Activated B cell treated with CpG ODN at 0.5 μM for 24 hours (primary cell): Measurements from ENCODE around the gene FAM163A. TPM values are rescaled to one million over a fixed set of nuclear protein-coding genes. Genes with fewer than 3 reads are reported as not detected.

Source experiments
- ATAC-seq: fragments of 200-7000 bp; cut with Tn5 transposase; one replicate; pipeline ENCODE4 v1.10.0; 2021; ENCODE audit warnings: low read depth, mild to moderate bottlenecking, moderate library complexity
- CTCF ChIA-PET: fragments of 350-600 bp; sonication (Branson Sonifier 250); formaldehyde crosslinking; loops from one replicate; lab custom pipeline; 2021; ENCODE audit warnings: antibody characterized with exemption; lab: Charles Lee
- POLR2A ChIA-PET: fragments of 350-600 bp; sonication (Branson Sonifier 250); formaldehyde crosslinking; loops from one replicate; lab custom pipeline; 2021; ENCODE audit warnings: antibody characterized with exemption; lab: Charles Lee
- DNase-seq: peaks from one replicate; pipeline ENCODE4 v3.0.0; 2022
- H3K27ac Mint-ChIP-seq: one replicate; pipeline ENCODE4 v1.8.0; 2020; ENCODE audit warnings: mixed read lengths
- H3K27me3 Mint-ChIP-seq: one replicate; pipeline ENCODE4 v1.8.0; 2021; ENCODE audit warnings: mixed read lengths
- H3K36me3 Mint-ChIP-seq: one replicate; pipeline ENCODE4 v1.8.0; 2021; ENCODE audit warnings: low read depth, mixed read lengths
- H3K4me1 Mint-ChIP-seq: one replicate; pipeline ENCODE4 v1.8.0; 2021; ENCODE audit warnings: mixed read lengths
- H3K4me3 Mint-ChIP-seq: one replicate; pipeline ENCODE4 v1.8.0; 2020; ENCODE audit warnings: mild to moderate bottlenecking, mixed read lengths
- H3K9me3 Mint-ChIP-seq: one replicate; pipeline ENCODE4 v1.8.0; 2020; ENCODE audit warnings: mixed read lengths
- intact Hi-C: fragments of 100-400 bp; cut with micrococcal nuclease; formaldehyde crosslinking; loops from one replicate; pipeline ENCODE4 v1.15.1; 2024
- total RNA-seq: library from RNA; stranded (reverse); gene quantifications from 2 replicates; pipeline ENCODE4 v1.2.3, GENCODE V29; 2022
- TF ChIP-seq, protein P1 (sequence below): fragments of 200-600 bp; IDR thresholded peaks from one replicate; pipeline ENCODE4 v1.8.0; 2022; ENCODE audit warnings: antibody characterized with exemption, mild to moderate bottlenecking

Gene FAM163A
- total RNA-seq, 1 donor from 2014 or later: not detected

- ChIA-PET CTCF (no interaction called here), POLR2A (no interaction called here)
- H3K27me3 Mint-ChIP-seq: peaks cover 51% of the 10 kb centered on the region
- H3K9me3 Mint-ChIP-seq: peaks cover 8% of the 10 kb centered on the region
- TF ChIP-seq, protein P1, sequence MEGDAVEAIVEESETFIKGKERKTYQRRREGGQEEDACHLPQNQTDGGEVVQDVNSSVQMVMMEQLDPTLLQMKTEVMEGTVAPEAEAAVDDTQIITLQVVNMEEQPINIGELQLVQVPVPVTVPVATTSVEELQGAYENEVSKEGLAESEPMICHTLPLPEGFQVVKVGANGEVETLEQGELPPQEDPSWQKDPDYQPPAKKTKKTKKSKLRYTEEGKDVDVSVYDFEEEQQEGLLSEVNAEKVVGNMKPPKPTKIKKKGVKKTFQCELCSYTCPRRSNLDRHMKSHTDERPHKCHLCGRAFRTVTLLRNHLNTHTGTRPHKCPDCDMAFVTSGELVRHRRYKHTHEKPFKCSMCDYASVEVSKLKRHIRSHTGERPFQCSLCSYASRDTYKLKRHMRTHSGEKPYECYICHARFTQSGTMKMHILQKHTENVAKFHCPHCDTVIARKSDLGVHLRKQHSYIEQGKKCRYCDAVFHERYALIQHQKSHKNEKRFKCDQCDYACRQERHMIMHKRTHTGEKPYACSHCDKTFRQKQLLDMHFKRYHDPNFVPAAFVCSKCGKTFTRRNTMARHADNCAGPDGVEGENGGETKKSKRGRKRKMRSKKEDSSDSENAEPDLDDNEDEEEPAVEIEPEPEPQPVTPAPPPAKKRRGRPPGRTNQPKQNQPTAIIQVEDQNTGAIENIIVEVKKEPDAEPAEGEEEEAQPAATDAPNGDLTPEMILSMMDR: no peak
- no peak overlapping the region for H3K4me3 Mint-ChIP-seq
- H3K4me1 Mint-ChIP-seq: no peaks in the 10 kb centered on the region
- intact Hi-C loops: no loop called here
- no peak for DNase-seq
- ATAC-seq: no peak
- H3K27ac Mint-ChIP-seq: no peak overlapping the region
- H3K36me3 Mint-ChIP-seq: no peaks in the 10 kb centered on the region
Measured at GRCh38 chr1:179748772-179749171, 5.7 kb downstream of the FAM163A start.

DNA sequence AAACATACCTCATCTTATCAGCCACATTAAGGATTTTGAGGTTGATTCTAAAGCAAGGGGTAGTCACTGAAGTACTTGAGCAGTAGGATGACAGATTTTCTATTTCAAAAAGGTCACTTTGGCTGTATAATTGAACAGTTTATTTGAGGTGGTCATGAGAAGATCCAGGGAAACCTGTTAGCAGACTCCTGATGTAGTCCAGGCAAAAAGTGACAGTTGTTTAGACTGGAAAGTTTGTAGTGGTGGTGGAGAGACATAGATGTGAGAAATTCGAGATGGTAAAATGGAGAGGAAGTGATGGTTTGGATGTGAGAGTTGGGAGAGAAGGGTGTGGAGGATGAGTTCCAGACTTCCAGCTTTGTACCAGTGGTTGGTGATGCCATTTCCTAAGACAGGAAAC lies 7.5 kb downstream of the FAM163A start:
- CTCF ChIA-PET: no interaction called here
- peaks cover 38% of the 10 kb centered on the region for H3K27me3 Mint-ChIP-seq

GRCh38 chr1:179753061-179753460 lies 10.0 kb downstream of the FAM163A start:
- ATAC-seq (no peak), DNase-seq (no peak)
- no peak overlapping the region for H3K4me3 Mint-ChIP-seq
- intact Hi-C loops: no loop called here
- peaks cover 18% of the 10 kb centered on the region for H3K27me3 Mint-ChIP-seq
- no peaks in the 10 kb centered on the region for H3K36me3 Mint-ChIP-seq
- ChIA-PET CTCF (no interaction called here), POLR2A (no interaction called here)
- no peaks in the 10 kb centered on the region for H3K4me1 Mint-ChIP-seq
- H3K9me3 Mint-ChIP-seq: peaks cover 8% of the 10 kb centered on the region
- TF ChIP-seq, protein P1: no peak
- no peak overlapping the region for H3K27ac Mint-ChIP-seq

More for the DNA sequence above, 7.5 kb downstream of the FAM163A start:
- intact Hi-C loops: no loop called here
- ATAC-seq (no peak), DNase-seq (no peak)
- H3K9me3 Mint-ChIP-seq: peaks cover 8% of the 10 kb centered on the region
- POLR2A ChIA-PET: no interaction called here
- H3K27ac Mint-ChIP-seq: no peak overlapping the region
- no peak overlapping the region for H3K4me3 Mint-ChIP-seq
- TF ChIP-seq, protein P1: no peak
- no peaks in the 10 kb centered on the region for H3K4me1 Mint-ChIP-seq
- no peaks in the 10 kb centered on the region for H3K36me3 Mint-ChIP-seq

DNA sequence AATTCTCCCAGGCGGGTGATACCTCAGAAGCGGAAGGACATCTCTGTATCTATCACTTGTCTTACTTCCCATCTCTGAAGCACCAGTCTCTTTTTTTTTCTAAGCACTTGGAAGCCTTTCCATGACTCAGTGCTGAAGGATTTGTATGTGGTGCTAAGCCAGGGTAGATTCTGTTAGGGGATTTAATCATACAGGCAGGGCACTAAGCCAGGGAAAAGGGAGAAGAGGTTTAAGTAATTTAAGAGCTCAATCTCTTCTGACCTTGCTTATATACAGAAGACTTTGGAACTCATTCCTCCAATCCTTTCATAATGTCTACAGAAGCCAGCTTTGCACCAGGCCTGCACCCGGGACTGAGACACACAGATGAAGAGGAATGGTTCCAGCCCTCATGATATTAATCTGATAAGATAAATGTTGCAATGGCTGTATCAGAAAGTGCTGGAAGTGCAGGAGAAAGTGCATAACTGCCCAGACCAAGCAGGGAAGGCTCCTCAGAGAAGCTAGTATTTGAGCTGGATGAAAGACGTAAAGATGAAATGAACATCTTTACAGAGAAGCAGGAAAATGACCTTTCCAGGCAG lies 11.0 kb downstream of the FAM163A start:
- H3K27me3 Mint-ChIP-seq: peaks cover 10% of the 10 kb centered on the region
- no peak overlapping the region for H3K27ac Mint-ChIP-seq
- DNase-seq: no peak
- H3K4me3 Mint-ChIP-seq: no peak overlapping the region
- ChIA-PET CTCF (no interaction called here), POLR2A (no interaction called here)
- H3K9me3 Mint-ChIP-seq: peaks cover 8% of the 10 kb centered on the region
- TF ChIP-seq, protein P1: no peak
- no peak for ATAC-seq
- no peaks in the 10 kb centered on the region for H3K36me3 Mint-ChIP-seq
- intact Hi-C loops: no loop called here
- no peaks in the 10 kb centered on the region for H3K4me1 Mint-ChIP-seq

- TF ChIP-seq, protein P1: no peak
- no peak overlapping the region for H3K27ac Mint-ChIP-seq
- no peak overlapping the region for H3K4me3 Mint-ChIP-seq
- ChIA-PET CTCF (no interaction called here), POLR2A (no interaction called here)
- no peaks in the 10 kb centered on the region for H3K9me3 Mint-ChIP-seq
- H3K4me1 Mint-ChIP-seq: no peaks in the 10 kb centered on the region
- ATAC-seq (no peak), DNase-seq (no peak)
- intact Hi-C loops: no loop called here
- no peaks in the 10 kb centered on the region for H3K27me3 Mint-ChIP-seq
- no peaks in the 10 kb centered on the region for H3K36me3 Mint-ChIP-seq
Measured at GRCh38 chr1:179757933-179758332, 14.8 kb downstream of the FAM163A start.
